ENCODE measurements around the gene RAPGEF3. TPM values are rescaled to one million over a fixed set of nuclear protein-coding genes. Genes with fewer than 3 reads are reported as not detected.

Gene RAPGEF3
- total RNA-seq, 4 donors from 2014 or later, result 36.9 to 223 (median 48.5) TPM

GRCh38 chr12:47795121-47795813 lies 36.6 kb upstream of the RAPGEF3 start:
- TF ChIP-seq CTCF (IDR thresholded peaks at IDR 0.05; ENCODE audit: low read depth), result no peak

- TF ChIP-seq CTCF (IDR thresholded peaks at IDR 0.05; ENCODE audit: low read depth), result no peak
Observed at GRCh38 chr12:47794679-47795078, 36.0 kb upstream of the RAPGEF3 start.

DNA sequence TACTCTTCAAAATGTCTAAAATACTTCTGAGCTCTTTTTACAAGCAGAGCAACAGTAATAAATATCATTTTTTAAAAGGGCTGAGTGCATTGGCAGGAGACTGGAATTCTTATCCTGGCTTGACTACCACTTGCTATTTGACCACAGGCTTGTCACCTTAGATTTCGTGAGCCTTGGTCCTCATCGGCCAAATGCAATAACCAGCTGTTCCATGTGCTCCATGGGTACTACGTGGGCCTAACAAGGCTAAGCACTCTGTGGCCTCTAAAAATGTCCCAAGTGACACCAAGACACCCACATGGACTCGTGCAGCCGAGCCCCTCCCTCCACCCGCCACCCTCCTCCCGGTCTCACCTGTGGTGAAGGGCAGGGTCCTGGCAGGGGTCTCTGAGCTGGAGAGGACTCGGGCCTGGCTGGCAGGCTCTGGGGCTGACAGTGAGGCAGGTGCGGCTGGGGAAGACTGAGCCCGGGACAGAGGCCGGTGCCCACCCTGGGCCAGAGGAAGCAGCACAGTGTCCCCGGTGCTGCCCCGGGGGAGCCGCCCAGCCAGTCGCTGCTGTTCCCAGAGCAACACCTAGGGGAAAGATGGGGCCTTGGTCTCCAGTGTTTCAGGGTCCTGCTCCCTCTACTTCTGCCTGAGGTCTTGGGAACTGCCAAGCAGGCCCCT lies 34.5 kb upstream of the RAPGEF3 start:
- no peak for TF ChIP-seq CTCF (IDR thresholded peaks at IDR 0.05; ENCODE audit: low read depth)

DNA sequence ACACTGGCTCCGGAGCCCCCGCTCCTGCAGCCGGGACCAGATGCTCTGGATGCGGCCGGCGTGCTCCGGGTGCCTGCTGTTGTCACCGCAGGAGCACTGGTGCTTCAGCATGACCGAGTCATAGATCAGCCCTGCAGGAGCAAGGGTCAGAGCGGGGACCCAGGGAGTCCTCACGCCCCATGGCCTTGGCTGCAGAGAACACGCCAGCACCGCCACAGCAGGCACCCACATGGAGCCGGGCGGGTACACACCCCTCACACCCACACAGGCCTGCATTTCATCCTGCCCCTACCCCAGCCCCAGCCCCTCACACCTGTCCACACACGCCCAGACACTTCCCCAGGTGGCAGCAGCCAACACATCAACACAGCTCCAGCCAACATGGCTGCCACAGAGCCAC lies 33.2 kb upstream of the RAPGEF3 start:
- TF ChIP-seq CTCF (IDR thresholded peaks at IDR 0.05; ENCODE audit: low read depth), result no peak

DNA sequence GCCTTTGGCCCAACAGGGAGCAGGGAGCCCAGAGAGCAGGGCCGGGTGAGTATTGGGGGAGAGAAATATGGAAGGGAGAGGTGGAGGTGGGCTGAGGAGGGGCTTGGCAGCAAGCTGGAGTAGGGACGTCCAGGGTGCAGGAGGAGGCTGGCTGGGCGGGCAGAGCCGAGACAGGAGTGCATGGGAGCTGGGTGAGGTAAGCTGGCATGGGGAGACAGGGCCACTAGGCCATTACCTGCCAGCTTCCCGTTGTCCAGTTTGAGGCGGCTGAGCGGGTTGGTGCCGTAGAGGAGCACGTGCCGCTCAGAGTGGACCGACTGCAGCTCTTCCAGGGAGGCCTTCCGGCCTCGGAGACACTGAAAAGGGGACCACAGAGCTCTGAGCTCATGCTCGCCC lies 32.7 kb upstream of the RAPGEF3 start:
- TF ChIP-seq CTCF (IDR thresholded peaks at IDR 0.05; ENCODE audit: low read depth), result no peak

DNA sequence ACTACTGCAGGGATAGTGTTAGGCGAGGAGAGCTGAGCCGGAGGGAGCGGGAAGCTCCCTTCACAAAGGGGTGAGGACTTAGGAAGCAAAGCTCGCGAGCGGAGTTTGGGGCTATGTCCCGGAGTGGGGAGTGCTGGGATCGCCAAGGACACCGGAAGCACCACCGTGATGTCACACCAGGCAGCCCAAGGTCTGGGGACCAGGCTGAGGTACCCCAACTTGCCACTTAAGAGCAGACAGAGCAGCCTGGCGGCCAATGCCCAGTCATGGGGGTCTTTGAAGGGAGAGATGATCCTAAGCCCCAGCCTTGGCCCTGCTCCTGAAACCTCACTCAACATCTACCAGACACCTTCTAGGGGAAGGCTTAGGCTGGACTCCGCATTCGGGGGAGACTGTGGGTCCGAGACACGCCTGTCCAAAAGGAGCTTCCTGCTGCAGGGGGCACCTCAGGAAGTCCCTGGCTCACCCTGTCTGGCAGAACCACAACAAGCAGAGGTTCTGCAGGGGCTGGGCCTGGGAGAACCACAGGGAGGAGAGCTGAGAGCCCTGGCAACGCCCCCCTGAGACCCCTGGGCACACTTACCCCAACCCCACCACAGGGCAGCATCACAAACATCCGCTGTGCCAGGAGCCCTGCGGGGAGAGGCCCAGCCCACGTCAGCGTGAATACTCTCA lies 32.1 kb upstream of the RAPGEF3 start:
- no peak for TF ChIP-seq CTCF (IDR thresholded peaks at IDR 0.05; ENCODE audit: low read depth)

All from subcutaneous adipose tissue (tissue), 4 donors.